NB4 (cell line): ENCODE data around the gene EZR.
"Not testable (repeated sequence)": the region's sequence is repeated elsewhere in the genome, so short reads cannot be mapped to it uniquely, and the experiment has no call there.

ENCODE experiments used
- DNase-seq: peaks from one replicate; pipeline ENCODE4 v3.0.0; 2010; ENCODE audit warnings: low read depth
- H3K4me3 ChIP-seq: one replicate; pipeline ENCODE4 v1.5.1; 2011; ENCODE audit warnings: mild to moderate bottlenecking, low read depth, low read length, moderate library complexity
- MYC ChIP-seq: IDR thresholded peaks from 2 replicates; pipeline ENCODE4 v1.6.1; 2011; ENCODE audit warnings: low read depth, low read length
- POLR2A ChIP-seq: IDR thresholded peaks from 2 replicates; pipeline ENCODE4 v1.6.1; 2011; ENCODE audit warnings: mild to moderate bottlenecking; ENCODE audit not compliant: insufficient read length; ENCODE audit errors: extremely low read depth
- TF ChIP-seq, protein P1 (sequence below): IDR thresholded peaks from 2 replicates; pipeline ENCODE4 v1.6.1; 2011; ENCODE audit warnings: low read depth, low read length
- TF ChIP-seq, protein P2 (sequence below): IDR thresholded peaks from one replicate; pipeline ENCODE4 v1.5.1; 2012; ENCODE audit warnings: low read depth, low read length

The EZR gene

DNA sequence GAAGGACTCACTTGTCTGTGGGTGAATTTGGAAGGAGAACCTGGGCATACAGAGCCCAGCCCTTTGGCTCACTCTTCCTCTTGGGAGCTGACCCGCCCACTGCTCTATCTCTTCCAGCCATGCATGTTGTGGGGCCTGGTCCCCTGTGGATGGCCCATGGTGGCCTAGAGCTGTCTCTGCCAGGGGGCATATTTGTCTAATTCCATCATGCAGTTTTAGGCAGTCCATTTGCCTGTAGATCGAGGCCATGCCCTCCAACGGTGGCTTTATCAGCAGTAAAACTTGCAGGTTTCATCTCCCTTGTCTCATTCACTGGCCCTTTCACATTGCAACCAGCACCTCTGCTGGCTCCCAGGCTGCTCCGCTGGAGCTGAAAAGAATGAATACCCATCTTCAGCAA is 12.9 kb upstream of the EZR start:
- H3K4me3 ChIP-seq = no peak overlapping the region
- no peak for DNase-seq
- TF ChIP-seq MYC = no peak
- TF ChIP-seq POLR2A = no peak

DNA sequence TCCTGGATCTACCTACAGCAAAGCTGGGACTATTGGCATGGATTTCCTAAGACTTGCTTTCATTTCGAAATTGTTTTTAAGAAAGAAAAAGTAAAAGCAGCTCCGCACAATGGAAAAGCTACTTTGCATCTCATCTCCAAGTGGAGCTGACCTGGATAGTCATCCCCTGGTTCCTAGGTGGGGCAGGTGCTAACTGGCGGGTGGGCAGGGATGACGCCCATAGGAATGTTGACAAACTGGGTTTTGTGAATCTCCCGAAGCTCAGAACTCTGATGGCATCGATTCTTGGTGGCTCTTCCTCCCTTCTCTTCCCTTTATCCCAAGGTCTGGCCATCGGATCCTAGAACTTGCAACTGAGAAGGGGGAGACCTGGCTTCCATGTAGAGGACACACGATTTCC is 12.4 kb upstream of the EZR start:
- no peak for TF ChIP-seq MYC
- TF ChIP-seq, protein P1, sequence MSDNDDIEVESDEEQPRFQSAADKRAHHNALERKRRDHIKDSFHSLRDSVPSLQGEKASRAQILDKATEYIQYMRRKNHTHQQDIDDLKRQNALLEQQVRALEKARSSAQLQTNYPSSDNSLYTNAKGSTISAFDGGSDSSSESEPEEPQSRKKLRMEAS = no peak
- TF ChIP-seq POLR2A = no peak
- TF ChIP-seq, protein P2, sequence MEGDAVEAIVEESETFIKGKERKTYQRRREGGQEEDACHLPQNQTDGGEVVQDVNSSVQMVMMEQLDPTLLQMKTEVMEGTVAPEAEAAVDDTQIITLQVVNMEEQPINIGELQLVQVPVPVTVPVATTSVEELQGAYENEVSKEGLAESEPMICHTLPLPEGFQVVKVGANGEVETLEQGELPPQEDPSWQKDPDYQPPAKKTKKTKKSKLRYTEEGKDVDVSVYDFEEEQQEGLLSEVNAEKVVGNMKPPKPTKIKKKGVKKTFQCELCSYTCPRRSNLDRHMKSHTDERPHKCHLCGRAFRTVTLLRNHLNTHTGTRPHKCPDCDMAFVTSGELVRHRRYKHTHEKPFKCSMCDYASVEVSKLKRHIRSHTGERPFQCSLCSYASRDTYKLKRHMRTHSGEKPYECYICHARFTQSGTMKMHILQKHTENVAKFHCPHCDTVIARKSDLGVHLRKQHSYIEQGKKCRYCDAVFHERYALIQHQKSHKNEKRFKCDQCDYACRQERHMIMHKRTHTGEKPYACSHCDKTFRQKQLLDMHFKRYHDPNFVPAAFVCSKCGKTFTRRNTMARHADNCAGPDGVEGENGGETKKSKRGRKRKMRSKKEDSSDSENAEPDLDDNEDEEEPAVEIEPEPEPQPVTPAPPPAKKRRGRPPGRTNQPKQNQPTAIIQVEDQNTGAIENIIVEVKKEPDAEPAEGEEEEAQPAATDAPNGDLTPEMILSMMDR = no peak
- H3K4me3 ChIP-seq = no peak overlapping the region
- DNase-seq = no peak

DNA sequence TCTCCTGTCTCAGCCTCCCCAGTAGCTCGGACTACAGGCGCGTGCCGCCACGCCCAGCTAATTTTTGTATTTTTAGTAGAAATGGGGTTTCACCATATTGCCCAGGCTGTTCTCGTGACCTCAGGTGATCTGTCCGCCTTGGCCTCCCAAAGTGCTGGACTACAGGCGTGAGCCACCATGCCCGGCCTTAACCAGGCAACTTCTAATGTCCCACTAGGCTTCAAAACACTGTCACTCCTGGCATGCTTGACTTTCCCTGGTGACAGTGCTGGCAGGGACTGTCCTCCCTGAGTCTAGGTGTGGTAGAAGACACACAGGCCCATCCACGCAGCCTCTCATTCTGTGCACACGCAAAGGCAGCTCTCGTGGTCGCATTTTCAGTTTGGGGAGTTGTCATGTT is 11.6 kb upstream of the EZR start:
- DNase-seq = no peak
- no peak for TF ChIP-seq POLR2A
- TF ChIP-seq, protein P2 = no peak
- TF ChIP-seq, protein P1 = no peak
- TF ChIP-seq MYC = no peak
- no peak overlapping the region for H3K4me3 ChIP-seq

DNA sequence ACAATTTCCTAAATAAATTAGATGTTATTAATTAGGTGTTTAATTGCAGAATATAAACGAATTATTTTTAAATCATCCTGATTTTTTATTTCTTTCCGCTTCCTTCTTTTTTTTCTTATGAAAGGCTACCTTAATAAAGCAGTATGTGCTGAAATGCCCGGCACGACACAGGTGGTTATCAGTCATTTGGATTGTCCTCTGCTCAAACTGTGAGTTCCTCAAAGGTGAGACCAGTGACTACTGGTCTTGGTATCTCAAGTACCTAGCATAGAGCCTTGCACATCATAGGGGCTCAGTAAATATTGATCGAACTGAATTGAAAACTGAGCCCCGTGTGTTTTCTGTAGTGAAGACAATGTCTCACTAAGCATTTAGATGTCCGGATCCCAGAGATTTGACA is 9.6 kb upstream of the EZR start:
- no peak overlapping the region for H3K4me3 ChIP-seq
- DNase-seq = no peak
- no peak for TF ChIP-seq MYC

DNA sequence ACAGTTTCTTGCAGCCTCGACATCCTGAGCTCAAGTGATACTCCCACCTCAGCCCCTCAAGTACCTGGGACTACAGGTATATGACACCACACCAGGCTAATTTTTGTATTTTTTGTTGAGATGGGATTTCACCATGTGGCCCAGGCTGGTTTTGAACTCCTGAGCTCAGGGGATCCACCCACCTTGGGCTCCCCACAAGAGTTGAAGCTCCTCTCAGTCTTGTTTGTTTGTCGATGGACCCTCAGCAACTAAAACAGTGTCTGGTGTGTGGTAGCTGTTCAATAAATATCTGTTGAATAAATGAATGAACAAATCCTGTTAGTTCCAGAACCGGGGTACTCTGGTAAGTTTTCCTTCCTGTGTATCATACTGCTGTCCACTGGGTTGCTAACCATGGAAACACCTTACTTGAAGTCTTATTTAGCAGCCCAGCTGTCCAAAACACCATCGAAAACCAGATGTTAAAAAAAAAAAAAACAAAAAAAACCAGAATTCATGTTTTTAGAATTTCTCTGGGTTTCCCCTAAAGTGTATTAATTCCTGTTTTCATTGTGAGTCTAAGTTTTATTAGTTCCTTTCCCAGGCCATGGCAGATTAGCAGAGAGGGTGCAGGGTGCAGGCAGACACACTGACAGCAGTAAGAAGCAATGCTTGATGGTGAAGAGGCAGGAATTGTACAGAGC is 7.8 kb upstream of the EZR start:
- no peak for DNase-seq
- TF ChIP-seq MYC = no peak
- TF ChIP-seq POLR2A = no peak
- no peak overlapping the region for H3K4me3 ChIP-seq

DNA sequence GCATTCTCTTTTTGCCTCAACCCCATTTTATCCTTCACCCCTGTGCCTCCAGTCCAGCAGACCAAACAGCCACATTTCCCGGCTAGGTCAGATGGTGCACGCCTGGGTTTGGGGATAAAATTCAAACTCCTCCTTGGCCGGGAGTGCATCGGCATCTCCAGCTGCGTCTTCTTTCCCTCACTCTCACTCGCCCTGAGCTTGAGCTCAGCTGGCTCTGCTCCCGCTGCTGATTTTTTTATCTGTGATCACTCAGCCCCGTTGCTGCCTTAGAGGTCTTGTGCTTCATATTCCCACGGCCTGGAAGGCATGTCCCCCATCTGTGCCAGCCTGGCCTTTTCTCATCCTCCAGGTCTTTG is 6.8 kb upstream of the EZR start:
- H3K4me3 ChIP-seq = no peak overlapping the region
- TF ChIP-seq, protein P1 = no peak
- TF ChIP-seq POLR2A (no peak), MYC (no peak)
- TF ChIP-seq, protein P2 = no peak
- DNase-seq = no peak

DNA sequence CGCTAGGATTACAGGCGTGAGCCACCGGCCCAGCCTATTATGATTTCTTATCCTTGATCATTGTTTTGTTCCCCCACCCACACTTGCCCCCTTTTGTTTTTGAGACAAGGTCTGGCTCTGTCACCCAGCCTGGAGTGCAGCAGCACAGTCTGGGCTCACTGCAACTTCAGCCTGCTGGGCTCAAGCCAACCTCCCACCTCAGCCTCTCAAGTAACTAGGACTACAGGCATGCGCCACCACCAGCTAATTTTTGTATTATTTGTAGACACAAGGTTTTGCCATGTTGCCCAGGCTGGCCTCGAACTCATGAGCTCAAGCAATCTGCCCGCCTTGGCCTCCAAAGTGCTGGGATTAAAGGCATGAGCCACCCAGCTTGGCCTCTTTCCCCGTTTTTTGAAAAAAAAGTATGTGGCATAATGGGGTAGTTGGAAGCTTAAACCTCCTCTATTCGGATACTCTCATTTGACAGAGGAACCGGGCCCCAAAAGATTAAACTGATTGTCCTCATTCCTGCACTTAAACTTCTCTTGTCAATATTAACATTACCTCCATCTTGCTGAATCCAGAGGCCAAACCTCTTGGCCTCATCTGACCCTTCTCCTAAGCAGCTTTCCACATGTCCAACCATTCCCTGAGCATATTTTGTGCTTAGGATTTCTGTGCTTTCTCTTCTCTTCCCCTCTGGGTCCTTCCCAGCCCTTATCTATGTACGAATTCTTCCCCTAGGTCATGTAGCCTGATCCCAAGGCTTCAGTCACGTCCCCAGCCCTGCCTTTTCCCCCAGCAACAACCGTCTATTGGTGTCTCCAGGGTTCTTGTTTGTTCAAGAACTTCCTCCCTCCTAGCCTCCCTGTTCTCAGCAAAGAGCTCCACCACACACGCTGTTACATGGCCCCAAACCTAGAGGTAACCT is 6.1 kb upstream of the EZR start:
- H3K4me3 ChIP-seq = no peak overlapping the region
- DNase-seq = no peak
- TF ChIP-seq MYC (no peak), POLR2A (no peak)
- TF ChIP-seq, protein P2 = no peak
- TF ChIP-seq, protein P1 = no peak

DNA sequence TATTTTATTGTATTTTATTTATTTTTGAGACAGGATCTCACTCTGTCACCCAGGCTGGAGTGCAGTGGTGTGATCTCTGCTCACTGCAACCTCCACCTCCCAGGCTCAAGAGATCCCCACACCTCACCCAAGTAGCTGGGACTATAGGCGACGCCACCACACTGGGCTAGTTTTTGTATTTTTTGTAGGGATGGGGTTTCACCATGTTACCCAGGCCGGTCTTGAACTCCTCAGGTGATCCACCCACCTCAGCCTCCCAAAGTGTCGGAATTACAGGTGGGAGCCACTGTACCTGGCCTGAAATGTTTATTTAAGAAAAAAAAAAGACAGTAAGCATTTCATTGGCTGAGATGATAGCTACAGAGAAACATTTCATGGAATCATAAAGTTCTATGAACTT is 4.4 kb upstream of the EZR start:
- not testable (repeated sequence) for DNase-seq, H3K4me3 ChIP-seq
